SW480 (cell line): ENCODE data around the gene ADK.
A peak's percentile ranks its signal among the peaks of the same experiment; 100 is the strongest.
"Not testable (repeated sequence)": the region's sequence is repeated elsewhere in the genome, so short reads cannot be mapped to it uniquely, and the experiment has no call there.

Experiments used
- DNase-seq: peaks from one replicate; pipeline ENCODE4 v3.0.0-alpha.2; 2016; ENCODE audit warnings: low spot score

The ADK gene

GRCh38 chr10:74150990-74151878, at the start of gene ADK:
Gene ADK (plus strand): TSS chr10:74151221. CDS start chr10:74151279, 58 bp downstream.
- peak; percentile 96 for DNase-seq

- DNase-seq: peak; percentile 14
Observed at GRCh38 chr10:74103560-74104258, 47.3 kb upstream of the ADK start.

- DNase-seq: no peak
Observed at GRCh38 chr10:74104480-74104879, 46.5 kb upstream of the ADK start.

GRCh38 chr10:74104996-74105395, 46.0 kb upstream of the ADK start:
- DNase-seq: no peak

GRCh38 chr10:74107391-74107790, 43.6 kb upstream of the ADK start:
- no peak for DNase-seq

- DNase-seq: no peak
Observed at GRCh38 chr10:74109452-74109851, 41.6 kb upstream of the ADK start.

GRCh38 chr10:74110120-74110519, 40.9 kb upstream of the ADK start:
- DNase-seq: no peak

- no peak for DNase-seq
Observed at GRCh38 chr10:74111799-74112198, 39.2 kb upstream of the ADK start.

GRCh38 chr10:74113546-74113945, 37.5 kb upstream of the ADK start:
- DNase-seq: no peak

GRCh38 chr10:74114041-74114448, 37.0 kb upstream of the ADK start:
- no peak for DNase-seq

GRCh38 chr10:74117738-74118137, 33.3 kb upstream of the ADK start:
- no peak for DNase-seq

GRCh38 chr10:74118804-74119203, 32.2 kb upstream of the ADK start:
- DNase-seq: no peak

GRCh38 chr10:74120911-74121310, 30.1 kb upstream of the ADK start:
- no peak for DNase-seq

- DNase-seq: no peak
Observed at GRCh38 chr10:74121368-74121767, 29.7 kb upstream of the ADK start.

- DNase-seq: no peak
Observed at GRCh38 chr10:74122060-74122459, 29.0 kb upstream of the ADK start.

- no peak for DNase-seq
Observed at GRCh38 chr10:74123081-74123480, 27.9 kb upstream of the ADK start.

- no peak for DNase-seq
Observed at GRCh38 chr10:74133923-74134820, 16.8 kb upstream of the ADK start.

GRCh38 chr10:74135452-74135851, 15.6 kb upstream of the ADK start:
- no peak for DNase-seq

- DNase-seq: no peak
Observed at GRCh38 chr10:74137992-74138391, 13.0 kb upstream of the ADK start.

GRCh38 chr10:74138596-74138995, 12.4 kb upstream of the ADK start:
- not testable (repeated sequence) for DNase-seq

GRCh38 chr10:74139981-74140380, 11.0 kb upstream of the ADK start:
- DNase-seq: no peak

- DNase-seq: no peak
Observed at GRCh38 chr10:74140553-74140952, 10.5 kb upstream of the ADK start.
